T-helper 2 cell treated with Interferon-gamma antibody and Interleukin-4, amounts not matched to agents 5 μg/mL and 100 μg/mL, for 36 hours (primary cell): Measurements from ENCODE around the gene PPP1R10.

ENCODE experiments used
- DNase-seq: peaks from one replicate; pipeline ENCODE4 v3.0.0; 2021; ENCODE audit warnings: low spot score
- H3K27ac Mint-ChIP-seq: one replicate; pipeline ENCODE4 v1.8.0; 2021; ENCODE audit warnings: mild to moderate bottlenecking, mixed read lengths
- H3K27me3 Mint-ChIP-seq: one replicate; pipeline ENCODE4 v1.8.0; 2021; ENCODE audit warnings: low read depth, mixed read lengths
- H3K36me3 Mint-ChIP-seq: one replicate; pipeline ENCODE4 v1.8.0; 2021; ENCODE audit warnings: low read depth, mixed read lengths
- H3K4me1 Mint-ChIP-seq: one replicate; pipeline ENCODE4 v1.8.0; 2021; ENCODE audit warnings: low read depth, mixed read lengths
- H3K4me3 Mint-ChIP-seq: one replicate; pipeline ENCODE4 v1.8.0; 2022; ENCODE audit warnings: mild to moderate bottlenecking, moderate library complexity, mixed read lengths
- H3K9me3 Mint-ChIP-seq: one replicate; pipeline ENCODE4 v1.8.0; 2021; ENCODE audit warnings: mixed read lengths

Gene PPP1R10

DNA sequence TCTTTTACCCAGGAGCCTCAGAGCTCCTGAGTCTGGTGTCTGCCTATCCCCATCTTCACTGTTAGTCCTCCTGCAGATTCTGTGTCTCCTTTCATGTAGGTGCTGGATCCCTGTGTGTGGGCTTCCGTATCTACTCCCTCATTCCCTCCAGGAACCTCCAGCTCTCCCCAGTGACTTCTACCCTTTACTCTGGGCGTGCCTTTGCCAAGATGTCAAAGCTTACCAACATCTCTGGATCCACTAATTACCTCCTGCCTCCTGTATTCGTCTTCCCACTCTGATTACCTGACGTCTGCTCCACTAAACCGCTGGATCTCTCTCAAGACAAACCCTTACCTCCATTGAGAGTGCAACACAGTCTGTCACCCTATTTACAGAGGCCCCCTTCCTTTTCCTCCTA is 27.7 kb upstream of the PPP1R10 start:
- Mint-ChIP-seq H3K36me3 (peaks cover 7% of the 10 kb centered on the region), H3K4me3 (no peak overlapping the region), H3K27me3 (no peaks in the 10 kb centered on the region), H3K4me1 (peaks cover 30% of the 10 kb centered on the region), H3K9me3 (no peaks in the 10 kb centered on the region), H3K27ac (no peak overlapping the region)
- DNase-seq, result no peak

DNA sequence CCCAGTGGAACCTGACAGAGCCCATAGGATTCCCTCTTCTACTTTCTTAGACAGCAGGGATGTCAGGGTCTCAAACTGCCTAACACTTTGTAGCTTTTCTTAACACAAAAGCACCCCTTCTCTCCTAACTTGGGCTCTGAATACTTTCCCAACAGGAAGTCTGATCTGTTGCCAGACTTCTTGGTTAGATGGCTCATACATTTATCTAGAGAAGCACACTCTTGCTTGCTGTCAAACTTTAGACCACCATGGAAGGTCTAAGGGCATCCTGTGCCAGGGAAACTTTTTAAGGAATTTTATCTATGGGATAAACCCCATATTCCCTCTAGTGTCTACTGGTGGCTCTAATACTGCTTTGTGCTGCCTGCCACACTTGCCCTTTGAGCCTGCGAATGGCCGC is 26.6 kb upstream of the PPP1R10 start:
- H3K27ac Mint-ChIP-seq, result no peak overlapping the region
- H3K27me3 Mint-ChIP-seq, result no peaks in the 10 kb centered on the region
- H3K36me3 Mint-ChIP-seq, result peaks cover 7% of the 10 kb centered on the region
- H3K4me1 Mint-ChIP-seq, result peaks cover 30% of the 10 kb centered on the region
- H3K4me3 Mint-ChIP-seq, result no peak overlapping the region
- DNase-seq, result no peak
- no peaks in the 10 kb centered on the region for H3K9me3 Mint-ChIP-seq

GRCh38 chr6:30641048-30641447 is 24.0 kb upstream of the PPP1R10 start:
- H3K27me3 Mint-ChIP-seq, result no peaks in the 10 kb centered on the region
- peak overlapping the region; percentile 71 for H3K27ac Mint-ChIP-seq
- DNase-seq, result no peak
- H3K4me1 Mint-ChIP-seq, result peaks cover 17% of the 10 kb centered on the region
- no peak overlapping the region for H3K4me3 Mint-ChIP-seq
- peaks cover 6% of the 10 kb centered on the region for H3K36me3 Mint-ChIP-seq
- no peaks in the 10 kb centered on the region for H3K9me3 Mint-ChIP-seq

- no peak overlapping the region for H3K4me3 Mint-ChIP-seq
- no peak overlapping the region for H3K27ac Mint-ChIP-seq
- no peak for DNase-seq
- H3K36me3 Mint-ChIP-seq, result peaks cover 5% of the 10 kb centered on the region
- H3K9me3 Mint-ChIP-seq, result no peaks in the 10 kb centered on the region
- H3K27me3 Mint-ChIP-seq, result no peaks in the 10 kb centered on the region
- peaks cover 11% of the 10 kb centered on the region for H3K4me1 Mint-ChIP-seq
These were observed 23.4 kb upstream of the PPP1R10 start for GRCh38 chr6:30640481-30640880.

GRCh38 chr6:30635834-30636233 is 18.8 kb upstream of the PPP1R10 start:
- no peak for DNase-seq
- H3K9me3 Mint-ChIP-seq, result no peaks in the 10 kb centered on the region
- H3K36me3 Mint-ChIP-seq, result peaks cover 21% of the 10 kb centered on the region
- H3K4me3 Mint-ChIP-seq, result no peak overlapping the region
- peaks cover 1% of the 10 kb centered on the region for H3K4me1 Mint-ChIP-seq
- H3K27ac Mint-ChIP-seq, result no peak overlapping the region
- H3K27me3 Mint-ChIP-seq, result no peaks in the 10 kb centered on the region

DNA sequence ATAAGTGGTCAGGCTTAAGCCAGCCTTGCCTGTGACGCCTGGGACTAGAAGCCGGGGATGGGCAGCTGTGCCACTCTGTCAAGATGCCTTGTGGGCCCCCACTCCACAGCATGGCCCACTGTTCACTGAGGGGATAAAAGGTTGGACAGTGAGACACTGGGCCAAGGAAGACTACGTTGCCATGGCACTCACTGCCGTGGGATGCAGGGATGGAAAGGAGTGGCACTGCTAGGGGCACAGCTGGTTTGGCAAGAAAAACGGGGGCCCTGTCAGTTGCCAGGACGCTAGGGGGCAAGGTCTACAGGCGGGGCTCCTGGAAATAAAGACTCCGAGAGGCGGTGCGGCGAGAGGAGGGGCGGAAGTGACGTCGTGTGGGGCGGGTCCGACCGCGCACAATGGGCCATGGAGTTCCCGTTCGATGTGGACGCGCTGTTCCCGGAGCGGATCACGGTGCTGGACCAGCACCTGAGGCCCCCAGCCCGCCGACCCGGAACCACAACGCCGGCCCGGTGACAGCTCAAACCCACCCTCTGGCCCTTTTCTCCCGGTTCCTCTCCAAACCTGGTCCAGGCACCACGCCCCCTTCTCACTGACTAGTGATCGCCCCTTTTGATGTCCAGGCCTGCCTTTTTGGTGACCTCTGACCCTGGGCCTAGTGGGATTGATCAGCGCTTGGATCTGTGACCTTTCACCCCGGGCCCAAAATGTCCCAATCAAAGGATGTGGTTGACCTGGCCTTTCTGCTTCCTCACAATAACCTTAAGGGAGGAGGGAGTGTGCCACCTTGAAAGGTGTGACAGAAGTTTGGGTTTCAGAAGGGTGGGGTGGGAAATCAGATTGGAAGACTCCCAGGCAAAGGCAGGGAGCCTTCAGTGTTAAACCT is 9.7 kb upstream of the PPP1R10 start, which contains the start of gene ATAT1:
Gene ATAT1 (plus strand): TSS at position 391 of the 883 bp plus-strand sequence.
- Mint-ChIP-seq H3K9me3 (no peaks in the 10 kb centered on the region), H3K27ac (peak within 1 kb of the TSS; percentile 99), H3K4me3 (peak within 1 kb of the TSS; percentile 98), H3K36me3 (peaks cover 47% of the 10 kb centered on the region), H3K4me1 (peaks cover 22% of the 10 kb centered on the region), H3K27me3 (no peaks in the 10 kb centered on the region)
- DNase-seq, result peak; percentile 84

GRCh38 chr6:30625511-30625910 is 8.5 kb upstream of the PPP1R10 start:
- Mint-ChIP-seq H3K27ac (peak overlapping the region; percentile 99), H3K36me3 (peaks cover 45% of the 10 kb centered on the region)

DNA sequence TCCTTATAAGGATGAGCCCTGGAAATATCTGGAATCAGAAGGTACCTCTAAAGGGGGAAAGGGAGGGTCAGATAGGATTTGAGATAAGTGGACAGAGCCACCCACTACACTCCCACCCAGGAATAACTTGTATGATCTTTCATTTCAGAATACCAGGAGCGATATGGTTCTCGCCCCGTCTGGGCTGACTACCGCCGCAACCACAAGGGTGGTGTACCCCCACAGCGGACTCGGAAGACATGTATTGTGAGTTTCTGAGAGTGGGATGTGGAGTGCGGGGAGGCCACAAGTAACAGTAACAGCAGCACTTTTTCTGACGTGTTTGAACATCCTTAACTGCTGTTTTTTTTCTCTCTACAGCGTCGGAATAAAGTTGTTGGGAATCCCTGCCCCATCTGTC is 2.5 kb upstream of the PPP1R10 start:
- H3K4me1 Mint-ChIP-seq, result peaks cover 15% of the 10 kb centered on the region

More at GRCh38 chr6:30625511-30625910, 8.5 kb upstream of the PPP1R10 start:
- peak overlapping the region; percentile 98 for H3K4me3 Mint-ChIP-seq
- peaks cover 22% of the 10 kb centered on the region for H3K4me1 Mint-ChIP-seq
- H3K27me3 Mint-ChIP-seq, result no peaks in the 10 kb centered on the region
- DNase-seq, result no peak
- H3K9me3 Mint-ChIP-seq, result no peaks in the 10 kb centered on the region

DNA sequence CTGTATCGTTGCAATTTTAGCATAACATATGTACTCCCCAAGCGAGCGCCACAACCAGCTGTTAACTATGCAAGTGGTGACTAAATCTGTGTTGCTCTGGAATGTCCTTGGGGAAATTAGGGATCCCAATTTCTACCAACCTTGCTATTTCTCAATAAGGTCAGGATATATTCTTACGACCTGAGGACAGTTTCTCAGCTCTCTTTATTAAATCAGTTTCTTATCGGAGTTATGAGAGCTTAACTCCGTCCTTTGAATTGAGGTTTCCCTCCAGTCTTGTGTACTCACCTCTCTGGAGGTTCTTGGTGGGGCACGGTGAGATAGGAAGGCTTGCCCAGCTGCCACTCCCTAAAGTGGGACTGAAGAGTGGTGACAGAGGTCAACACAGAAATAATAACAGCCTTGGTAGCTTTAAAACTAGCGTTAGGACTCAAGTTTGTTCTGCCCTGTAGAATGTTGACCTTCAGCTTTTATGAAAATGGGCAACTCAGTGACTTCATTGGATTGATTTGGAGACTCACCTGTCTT is 1.3 kb upstream of the PPP1R10 start:
- no peak for DNase-seq
- peaks cover 5% of the 10 kb centered on the region for H3K27me3 Mint-ChIP-seq
- no peaks in the 10 kb centered on the region for H3K9me3 Mint-ChIP-seq
- H3K4me3 Mint-ChIP-seq, result peak overlapping the region; percentile 91
- peak overlapping the region; percentile 97 for H3K27ac Mint-ChIP-seq
- peaks cover 25% of the 10 kb centered on the region for H3K4me1 Mint-ChIP-seq
- peaks cover 58% of the 10 kb centered on the region for H3K36me3 Mint-ChIP-seq

More for the DNA sequence above, 2.5 kb upstream of the PPP1R10 start:
- Mint-ChIP-seq H3K36me3 (peaks cover 50% of the 10 kb centered on the region), H3K27me3 (peaks cover 5% of the 10 kb centered on the region), H3K9me3 (no peaks in the 10 kb centered on the region), H3K27ac (peak overlapping the region; percentile 97), H3K4me3 (peak overlapping the region; percentile 91)
- DNase-seq, result no peak

- peak within 1 kb of the TSS; percentile 97 for H3K27ac Mint-ChIP-seq
- H3K4me3 Mint-ChIP-seq, result peak within 1 kb of the TSS; percentile 91
- H3K36me3 Mint-ChIP-seq, result peaks cover 58% of the 10 kb centered on the region
- H3K9me3 Mint-ChIP-seq, result no peaks in the 10 kb centered on the region
- peak; percentile 96 for DNase-seq
- H3K27me3 Mint-ChIP-seq, result peaks cover 5% of the 10 kb centered on the region
- peaks cover 27% of the 10 kb centered on the region for H3K4me1 Mint-ChIP-seq
These were observed 674 bp upstream of the PPP1R10 start, which contains the start of gene MRPS18B for GRCh38 chr6:30617565-30618269. Gene MRPS18B (plus strand): TSS chr6:30617840. CDS start chr6:30617866, 26 bp downstream.

GRCh38 chr6:30615958-30616810 is 859 bp downstream of the PPP1R10 start:
- no peaks in the 10 kb centered on the region for H3K9me3 Mint-ChIP-seq
- H3K36me3 Mint-ChIP-seq, result peaks cover 62% of the 10 kb centered on the region
- peak overlapping the region; percentile 91 for H3K4me3 Mint-ChIP-seq
- H3K27me3 Mint-ChIP-seq, result peaks cover 5% of the 10 kb centered on the region
- peaks cover 39% of the 10 kb centered on the region for H3K4me1 Mint-ChIP-seq
- peak overlapping the region; percentile 97 for H3K27ac Mint-ChIP-seq
- DNase-seq, result no peak

GRCh38 chr6:30615219-30615957 is 1.7 kb downstream of the PPP1R10 start:
- H3K36me3 Mint-ChIP-seq, result peaks cover 63% of the 10 kb centered on the region
- peaks cover 5% of the 10 kb centered on the region for H3K27me3 Mint-ChIP-seq
- H3K9me3 Mint-ChIP-seq, result no peaks in the 10 kb centered on the region
- H3K4me3 Mint-ChIP-seq, result peak overlapping the region; percentile 91
- H3K4me1 Mint-ChIP-seq, result peaks cover 42% of the 10 kb centered on the region
- no peak for DNase-seq
- H3K27ac Mint-ChIP-seq, result peak overlapping the region; percentile 97

- Mint-ChIP-seq H3K9me3 (no peaks in the 10 kb centered on the region), H3K27ac (peak overlapping the region; percentile 97), H3K4me3 (peak overlapping the region; percentile 91), H3K4me1 (peaks cover 47% of the 10 kb centered on the region), H3K36me3 (peaks cover 65% of the 10 kb centered on the region), H3K27me3 (peaks cover 5% of the 10 kb centered on the region)
- DNase-seq, result peak; percentile 84
These were observed 2.2 kb downstream of the PPP1R10 start for GRCh38 chr6:30614843-30615218.
